GM18868 (cell line): ENCODE results near the gene AMOT.

Source experiments
- ATAC-seq: cut with Tn5 transposase; IDR thresholded peaks from one replicate; pipeline ENCODE4 v1.9.1; 2021; ENCODE audit warnings: mild to moderate bottlenecking, moderate library complexity; ENCODE audit not compliant: unreplicated experiment

The AMOT gene

GRCh38 chrX:112841820-112842157 is 1.2 kb upstream of the AMOT start:
- no peak for ATAC-seq

- ATAC-seq: peak; percentile 99
These were observed 636 bp upstream of the AMOT start for GRCh38 chrX:112841114-112841819.

- ATAC-seq: no peak
These were observed 775 bp downstream of the AMOT start for GRCh38 chrX:112839856-112840255.

GRCh38 chrX:112837531-112837930 is 3.1 kb downstream of the AMOT start:
- no peak for ATAC-seq

GRCh38 chrX:112835019-112835418 is 5.6 kb downstream of the AMOT start:
- ATAC-seq: no peak

GRCh38 chrX:112834031-112834845 is 6.4 kb downstream of the AMOT start:
- no peak for ATAC-seq

GRCh38 chrX:112832481-112833095 is 8.0 kb downstream of the AMOT start:
- ATAC-seq: no peak

- no peak for ATAC-seq
These were observed 10.1 kb downstream of the AMOT start for GRCh38 chrX:112830540-112830939.

GRCh38 chrX:112827292-112827903 is 13.2 kb downstream of the AMOT start:
- no peak for ATAC-seq

- no peak for ATAC-seq
These were observed 14.6 kb downstream of the AMOT start for GRCh38 chrX:112826023-112826422.

- no peak for ATAC-seq
These were observed 17.7 kb downstream of the AMOT start for GRCh38 chrX:112822892-112823291.

GRCh38 chrX:112820364-112821268 is 20.0 kb downstream of the AMOT start:
- ATAC-seq: no peak

GRCh38 chrX:112819813-112820212 is 20.8 kb downstream of the AMOT start:
- no peak for ATAC-seq

- ATAC-seq: no peak
These were observed 21.5 kb downstream of the AMOT start for GRCh38 chrX:112819008-112819640.

- no peak for ATAC-seq
These were observed 22.3 kb downstream of the AMOT start for GRCh38 chrX:112818114-112819007.

- ATAC-seq: no peak
These were observed 23.7 kb downstream of the AMOT start for GRCh38 chrX:112816908-112817307.

GRCh38 chrX:112814496-112814895 is 26.1 kb downstream of the AMOT start:
- ATAC-seq: no peak

- ATAC-seq: no peak
These were observed 27.9 kb downstream of the AMOT start for GRCh38 chrX:112812741-112813140.

- ATAC-seq: no peak
These were observed 31.9 kb downstream of the AMOT start for GRCh38 chrX:112808651-112809195.
